Gastroesophageal sphincter (tissue), 3 donors: ENCODE results near the gene LGI2.

ENCODE experiments used
- CTCF ChIP-seq, 4 experiments: fragments of 200-600 bp in 2 of 4; fragments of 450-650 bp in 2 of 4; sonication (generic) in 1 of 4; IDR thresholded peaks; one replicate each; pipeline ENCODE4 v1.5.1; 2017 to 2019; ENCODE audit warnings: antibody characterized with exemption in 4 of 4, mild to moderate bottlenecking in 2 of 4, moderate library complexity in 2 of 4
- POLR2A ChIP-seq, 2 donors: fragments of 450-650 bp; IDR thresholded peaks; one replicate each; pipeline ENCODE4 v1.6.1; 2017; ENCODE audit warnings: antibody characterized with exemption in 2 of 2, mild to moderate bottlenecking in 2 of 2, moderate library complexity in 1 of 2

GRCh38 chr4:25057299-25057698 lies 26.6 kb upstream of the LGI2 start:
- TF ChIP-seq CTCF (IDR thresholded peaks at IDR 0.05) (no peak), POLR2A (IDR thresholded peaks at IDR 0.05) (no peak)
